ELR (cell line): ENCODE data around the gene LRRFIP1.
A peak's percentile ranks its signal among the peaks of the same experiment; 100 is the strongest.
"Not testable (repeated sequence)": the region's sequence is repeated elsewhere in the genome, so short reads cannot be mapped to it uniquely, and the experiment has no call there.

Experiments
- DNase-seq: peaks from one replicate; pipeline ENCODE4 v3.0.0-alpha.2; 2015; ENCODE audit warnings: low read depth

Gene LRRFIP1

GRCh38 chr2:237744613-237745249, 117.3 kb downstream of the LRRFIP1 start:
- DNase-seq, result peak; percentile 62

DNA sequence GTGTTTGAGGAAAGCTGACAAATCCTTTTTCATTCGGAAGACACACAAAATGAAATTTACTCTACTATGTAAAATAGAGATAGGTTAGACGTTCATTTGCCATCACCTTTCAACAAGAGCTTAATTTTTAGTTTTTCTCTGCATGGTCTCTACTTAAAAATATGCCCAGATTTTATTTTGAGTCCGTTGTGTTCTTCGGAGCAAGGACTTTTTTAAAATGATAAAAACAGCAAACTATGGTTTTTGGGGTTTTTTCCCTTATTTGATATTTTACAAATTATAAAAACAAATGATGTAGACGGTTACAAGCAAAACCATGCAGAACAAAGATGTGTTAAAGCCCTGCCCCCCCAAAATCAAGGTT, 117.8 kb downstream of the LRRFIP1 start:
- no peak for DNase-seq

- DNase-seq, result no peak
These were observed 119.1 kb downstream of the LRRFIP1 start for GRCh38 chr2:237746302-237747080.

GRCh38 chr2:237747189-237747588, 119.8 kb downstream of the LRRFIP1 start:
- no peak for DNase-seq

- DNase-seq, result no peak
These were observed 121.6 kb downstream of the LRRFIP1 start for GRCh38 chr2:237749002-237749401.

DNA sequence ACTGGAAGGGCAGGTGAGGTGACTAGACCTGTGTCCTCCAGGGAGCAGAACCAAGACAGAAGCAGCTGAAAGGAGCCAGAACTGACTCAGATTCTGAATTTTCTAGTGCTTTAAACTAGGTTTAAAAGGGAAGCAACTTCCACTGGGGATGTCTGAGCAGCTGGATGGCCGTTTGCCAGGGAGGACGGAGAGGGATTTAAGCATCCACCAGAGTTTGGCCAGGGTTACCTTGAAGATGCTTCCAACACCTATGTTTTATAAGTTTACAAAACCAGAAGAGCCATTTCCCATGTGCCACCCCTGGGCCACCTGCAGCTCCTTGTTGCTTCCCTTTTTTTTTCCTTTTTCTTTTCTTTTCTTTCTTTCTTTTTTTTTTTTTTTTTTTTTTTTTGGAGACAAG, 122.6 kb downstream of the LRRFIP1 start:
- DNase-seq, result no peak

DNA sequence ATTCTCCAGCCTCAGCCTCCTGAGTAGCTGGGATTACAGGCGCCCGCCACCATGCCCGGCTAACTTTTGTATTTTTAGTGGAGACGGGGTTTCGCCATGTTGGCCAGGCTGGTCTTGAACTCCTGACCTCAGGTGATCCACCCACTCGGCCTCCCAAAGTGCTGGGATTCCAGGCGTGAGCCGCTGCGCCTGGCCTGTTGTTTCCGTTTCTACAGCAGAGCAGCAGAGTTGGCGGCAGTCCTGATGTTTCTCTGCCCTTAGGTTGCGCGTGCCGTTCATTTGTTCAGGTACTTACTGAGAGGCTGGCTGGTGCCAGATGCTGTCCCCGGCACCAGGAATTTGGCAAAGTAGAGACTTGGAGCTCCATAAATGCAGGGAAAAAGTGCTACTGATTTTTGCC, 123.1 kb downstream of the LRRFIP1 start:
- DNase-seq, result not testable (repeated sequence)

DNA sequence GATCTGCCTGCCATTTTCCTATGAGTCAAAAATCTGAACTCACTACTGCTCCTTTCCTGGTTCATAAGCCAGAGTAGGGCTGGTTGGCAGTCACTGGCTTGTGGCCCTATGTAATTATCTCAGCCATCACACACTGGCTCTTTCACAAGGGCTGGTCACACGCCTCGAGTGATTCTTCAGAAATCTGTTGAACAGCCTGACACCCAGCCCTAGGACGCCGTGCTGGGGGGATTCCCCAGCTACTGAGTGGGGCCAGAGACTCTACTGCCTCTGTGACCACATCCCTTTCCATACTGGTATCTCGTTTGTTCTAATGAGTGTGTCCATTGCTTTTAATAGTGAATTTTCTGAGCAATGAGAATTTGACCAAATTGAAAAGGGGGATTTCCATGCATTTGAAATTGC, 125.4 kb downstream of the LRRFIP1 start:
- no peak for DNase-seq

DNA sequence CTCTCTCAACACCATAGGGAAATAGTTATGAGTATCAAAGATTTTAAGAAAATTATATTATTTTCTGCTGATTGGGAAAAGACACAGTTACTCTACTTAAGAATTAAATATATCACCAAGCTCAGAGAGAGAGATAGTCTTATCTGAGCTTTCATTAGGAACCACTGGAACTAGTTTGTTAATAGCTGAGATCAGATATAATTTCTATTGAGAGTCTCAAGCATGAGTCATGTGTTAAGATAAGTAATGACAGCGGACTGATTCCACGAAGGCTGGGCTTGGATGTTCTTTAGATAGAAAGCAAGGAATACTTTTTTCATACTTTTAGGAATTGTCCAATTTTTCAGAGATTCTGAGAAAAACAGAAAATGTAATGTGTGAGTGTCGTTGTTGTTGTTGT, 126.8 kb downstream of the LRRFIP1 start:
- peak; percentile 30 for DNase-seq

- no peak for DNase-seq
These were observed 127.3 kb downstream of the LRRFIP1 start for GRCh38 chr2:237754626-237755248.

DNA sequence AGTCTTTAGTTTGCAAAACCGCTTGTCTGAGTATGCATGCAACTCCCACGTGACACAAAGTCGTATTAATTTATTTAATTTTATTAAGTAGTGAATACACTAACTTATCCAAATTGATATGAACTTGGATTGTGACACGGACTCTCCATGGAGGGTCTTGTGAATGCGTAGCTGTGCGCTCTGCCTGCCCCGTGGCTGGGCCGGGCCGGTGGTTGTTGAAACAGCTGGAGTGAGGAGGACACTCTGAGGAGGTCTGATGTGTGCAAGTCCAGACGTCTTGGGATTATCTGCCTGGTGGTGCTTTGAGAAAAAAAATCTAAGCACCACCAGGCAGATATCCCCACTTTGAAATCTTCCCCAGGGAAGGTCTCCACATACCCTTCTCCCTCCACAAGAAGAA, 130.2 kb downstream of the LRRFIP1 start:
- no peak for DNase-seq

DNA sequence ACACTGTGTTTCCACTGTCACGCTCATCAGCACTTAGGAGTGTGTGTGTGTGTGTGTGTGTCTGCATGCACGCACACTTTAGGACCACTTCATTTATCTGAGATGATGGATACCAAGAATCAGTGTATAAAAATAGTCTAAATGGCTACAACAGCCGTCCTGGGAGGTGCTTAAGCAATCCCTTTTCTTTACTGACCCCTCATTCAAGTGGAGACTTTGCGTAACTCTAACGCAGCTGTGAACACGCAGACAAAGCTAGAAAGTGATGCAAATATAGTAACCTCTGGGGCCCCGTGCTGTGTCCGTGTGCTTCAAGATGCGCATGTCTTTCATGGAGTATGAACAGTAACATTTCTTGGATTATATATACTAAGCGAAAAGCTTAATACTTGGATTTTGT, 130.8 kb downstream of the LRRFIP1 start:
- no peak for DNase-seq

GRCh38 chr2:237759176-237759575, 131.8 kb downstream of the LRRFIP1 start:
- DNase-seq, result no peak

DNA sequence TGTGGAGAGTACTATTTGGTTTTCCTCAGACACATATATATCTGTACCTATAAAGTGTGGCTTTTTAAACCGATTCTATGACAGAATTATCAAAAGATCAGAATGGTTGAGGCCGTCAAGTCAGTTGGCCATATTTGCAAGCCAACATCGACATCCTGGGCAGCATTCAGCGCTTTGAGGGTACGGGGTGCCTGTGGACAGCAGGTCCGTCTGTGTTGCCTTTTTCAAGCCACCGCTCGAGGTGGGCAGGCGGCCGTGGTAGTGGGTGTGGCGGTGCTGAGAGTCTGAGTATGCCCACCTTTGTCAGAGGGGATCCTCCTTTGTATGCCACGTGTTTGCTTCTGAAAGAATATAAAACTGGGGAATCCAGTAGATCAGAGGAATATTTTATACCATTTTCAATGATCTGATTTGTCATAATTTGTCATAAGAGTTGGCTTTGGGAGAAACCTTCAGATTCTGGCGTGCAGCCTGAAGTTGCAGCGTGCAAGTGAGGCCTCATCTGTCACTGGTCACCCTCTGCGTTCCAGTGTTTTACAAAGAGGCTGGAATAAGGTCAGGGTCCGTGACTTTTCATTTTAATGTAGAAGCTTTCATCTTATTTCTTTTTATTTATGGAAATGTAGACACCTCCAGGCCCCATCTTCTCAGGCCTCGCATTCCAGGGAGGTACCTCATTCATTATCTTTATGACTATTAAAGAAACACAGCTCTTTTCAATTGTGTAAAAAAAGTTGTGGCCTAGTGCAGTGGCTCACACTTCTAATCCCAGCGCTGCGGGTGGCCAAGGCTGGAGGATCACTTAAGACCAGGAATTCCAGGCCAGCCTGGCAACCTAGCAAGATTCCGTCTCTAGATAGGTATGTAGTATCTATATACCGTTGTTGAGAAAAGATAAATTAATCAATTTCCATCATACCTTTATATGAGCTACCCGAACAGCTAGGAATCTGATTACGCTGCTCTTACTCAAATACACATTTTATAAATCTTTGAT, 133.4 kb downstream of the LRRFIP1 start:
- no peak for DNase-seq

DNA sequence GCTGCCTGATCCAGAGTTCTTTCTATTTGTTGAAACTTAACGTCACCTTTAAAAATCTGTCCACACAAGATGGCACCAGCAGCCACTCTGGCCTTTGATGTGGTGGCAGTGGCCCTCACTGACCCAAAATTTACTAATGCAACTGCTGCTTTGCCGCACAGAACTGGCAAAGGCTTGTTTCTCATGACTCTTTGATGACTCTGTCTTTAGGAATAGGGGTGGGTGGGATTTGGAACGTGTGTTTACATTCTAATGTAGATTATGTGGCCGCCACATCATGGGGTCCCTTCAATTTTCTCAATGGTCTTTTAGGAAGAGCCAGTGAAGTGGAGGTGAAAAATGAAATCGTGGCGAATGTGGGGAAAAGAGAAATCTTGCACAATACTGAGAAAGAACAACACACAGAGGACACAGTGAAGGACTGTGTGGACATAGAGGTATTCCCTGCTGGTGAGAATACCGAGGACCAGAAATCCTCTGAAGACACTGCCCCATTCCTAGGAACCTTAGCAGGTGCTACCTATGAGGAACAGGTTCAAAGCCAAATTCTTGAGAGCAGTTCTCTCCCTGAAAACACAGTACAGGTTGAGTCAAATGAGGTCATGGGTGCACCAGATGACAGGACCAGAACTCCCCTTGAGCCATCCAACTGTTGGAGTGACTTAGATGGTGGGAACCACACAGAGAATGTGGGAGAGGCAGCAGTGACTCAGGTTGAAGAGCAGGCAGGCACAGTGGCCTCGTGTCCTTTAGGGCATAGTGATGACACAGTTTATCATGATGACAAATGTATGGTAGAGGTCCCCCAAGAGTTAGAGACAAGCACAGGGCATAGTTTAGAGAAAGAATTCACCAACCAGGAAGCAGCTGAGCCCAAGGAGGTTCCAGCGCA, 135.2 kb downstream of the LRRFIP1 start:
- DNase-seq, result peak; percentile 73

DNA sequence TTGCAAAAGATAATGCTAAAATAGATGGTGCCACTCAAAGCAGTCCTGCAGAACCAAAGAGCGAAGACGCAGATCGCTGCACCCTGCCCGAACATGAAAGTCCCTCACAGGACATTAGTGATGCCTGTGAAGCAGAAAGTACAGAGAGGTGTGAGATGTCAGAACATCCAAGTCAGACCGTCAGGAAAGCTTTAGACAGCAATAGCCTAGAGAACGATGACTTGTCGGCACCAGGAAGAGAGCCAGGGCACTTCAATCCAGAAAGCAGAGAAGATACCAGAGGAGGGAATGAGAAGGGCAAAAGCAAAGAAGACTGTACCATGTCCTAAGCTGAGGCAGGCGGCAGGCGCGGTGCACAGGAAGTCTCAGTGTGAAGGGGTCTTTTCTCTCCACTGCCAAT, 136.4 kb downstream of the LRRFIP1 start:
- DNase-seq, result no peak

DNA sequence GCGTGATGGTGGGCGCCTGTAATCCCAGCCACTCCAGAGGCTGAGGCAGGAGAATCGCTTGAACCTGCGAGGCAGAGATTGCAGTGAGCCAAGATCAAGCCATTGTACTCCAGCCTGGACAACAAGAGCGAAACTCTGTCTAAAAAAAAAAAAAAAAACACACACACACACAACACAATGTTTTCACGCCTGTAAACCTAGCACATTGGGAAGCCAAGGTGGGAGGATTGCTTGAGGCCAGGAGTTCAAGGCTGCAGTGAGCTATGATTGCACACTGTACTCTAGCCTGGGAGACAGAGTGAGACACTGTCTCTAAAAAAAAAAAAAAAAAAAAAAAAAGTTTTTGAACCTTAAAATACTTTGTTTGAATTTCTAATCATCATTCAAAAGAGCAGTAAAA, 137.7 kb downstream of the LRRFIP1 start:
- not testable (repeated sequence) for DNase-seq

GRCh38 chr2:237765875-237766274, 138.5 kb downstream of the LRRFIP1 start:
- no peak for DNase-seq

- DNase-seq, result no peak
These were observed 139.0 kb downstream of the LRRFIP1 start for GRCh38 chr2:237766340-237766739.

- no peak for DNase-seq
These were observed 145.1 kb downstream of the LRRFIP1 start for GRCh38 chr2:237772513-237772912.

DNA sequence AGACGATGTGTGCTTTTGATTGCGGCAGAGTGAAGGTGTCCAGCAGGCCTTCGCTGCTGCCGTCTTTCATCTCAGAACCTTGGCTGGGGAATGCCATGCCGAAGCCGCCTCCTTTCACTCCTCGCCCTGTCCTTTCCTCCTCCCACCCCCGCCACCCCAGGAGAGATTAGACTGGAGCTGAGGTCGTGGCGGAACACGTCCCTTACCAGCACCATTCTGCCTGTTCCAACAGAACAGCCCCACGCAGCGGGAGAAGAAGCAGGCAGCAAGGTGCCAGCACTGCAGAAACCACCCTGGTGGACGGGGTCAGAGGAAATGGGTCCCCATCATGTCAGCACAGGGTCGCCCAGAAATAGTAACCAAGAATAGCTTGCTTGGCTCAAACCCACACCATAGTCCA, 146.4 kb downstream of the LRRFIP1 start:
- DNase-seq, result no peak
